HG02938 (cell line): ENCODE measurements around the gene SERGEF.

Source experiments
- ATAC-seq: cut with Tn5 transposase; IDR thresholded peaks from one replicate; pipeline ENCODE4 v1.9.1; 2021; ENCODE audit warnings: mild to moderate bottlenecking, moderate library complexity; ENCODE audit not compliant: unreplicated experiment

Gene SERGEF

DNA sequence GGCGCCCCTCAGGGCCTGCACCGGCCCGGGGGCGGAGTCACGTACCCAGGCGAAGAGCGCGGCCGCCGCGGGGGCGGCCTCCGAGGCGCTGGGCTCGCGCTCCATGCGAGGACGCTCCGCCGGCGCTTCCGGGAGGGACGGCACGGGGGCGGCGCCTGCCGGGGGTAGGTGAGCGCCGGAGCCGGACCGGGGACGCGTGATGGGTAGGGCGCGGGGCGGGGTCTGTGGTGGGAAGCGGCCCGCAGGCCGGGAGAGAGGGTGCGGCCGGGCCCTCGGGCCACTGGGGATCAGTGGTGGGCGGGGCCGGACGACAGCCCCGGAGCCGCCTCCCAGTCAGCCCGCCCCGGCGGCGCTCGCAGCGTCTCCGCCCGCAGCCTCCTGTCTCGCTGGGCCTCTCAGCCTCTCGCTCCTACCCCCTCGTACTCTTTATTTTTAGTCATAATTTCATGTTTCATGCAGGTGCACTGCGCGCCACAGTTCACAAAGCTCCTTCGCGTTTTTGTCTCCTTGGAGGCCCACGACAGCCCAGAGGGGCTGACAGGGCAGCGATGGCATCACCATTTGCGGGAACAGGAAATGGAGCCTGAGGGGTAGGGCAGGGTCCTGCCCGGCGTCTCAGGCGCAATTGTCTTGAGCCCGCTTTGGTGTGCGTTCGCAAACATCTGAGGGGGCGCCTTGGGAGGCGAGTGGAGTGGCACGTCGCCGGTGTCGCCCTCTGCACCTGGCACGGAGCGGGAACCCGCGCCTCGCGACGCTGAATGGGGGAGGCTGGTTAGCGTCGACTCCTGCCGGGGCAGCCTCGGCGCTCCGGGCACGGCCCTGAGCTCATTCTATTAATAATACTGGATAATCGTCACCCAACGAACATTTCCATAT, at the start of gene SERGEF:
Gene SERGEF, minus strand, starts transcription at position 142 of the 876 bp plus-strand sequence. Its CDS starts 37 bp downstream, at position 105.
- ATAC-seq: peak; percentile 86

DNA sequence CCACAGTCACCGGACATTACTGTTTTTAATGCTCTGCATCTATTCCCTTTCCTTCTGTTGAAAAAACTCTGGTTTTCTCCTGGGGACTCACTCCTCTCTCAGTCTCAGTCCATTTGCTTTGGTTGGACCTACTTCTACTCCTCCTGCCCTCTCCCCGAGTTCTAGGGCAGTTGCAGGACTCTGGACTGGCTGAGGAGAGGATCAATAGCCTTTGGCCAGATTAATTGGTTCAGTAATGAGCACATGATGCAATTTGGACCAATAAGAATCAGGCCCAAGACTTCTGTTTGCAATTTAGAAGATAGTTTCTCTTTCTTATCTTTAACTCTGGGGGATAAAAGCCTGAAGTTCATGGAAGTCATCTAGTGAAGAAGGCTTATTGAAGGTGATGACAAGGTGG, 48.5 kb upstream of the SERGEF start:
- no peak for ATAC-seq

DNA sequence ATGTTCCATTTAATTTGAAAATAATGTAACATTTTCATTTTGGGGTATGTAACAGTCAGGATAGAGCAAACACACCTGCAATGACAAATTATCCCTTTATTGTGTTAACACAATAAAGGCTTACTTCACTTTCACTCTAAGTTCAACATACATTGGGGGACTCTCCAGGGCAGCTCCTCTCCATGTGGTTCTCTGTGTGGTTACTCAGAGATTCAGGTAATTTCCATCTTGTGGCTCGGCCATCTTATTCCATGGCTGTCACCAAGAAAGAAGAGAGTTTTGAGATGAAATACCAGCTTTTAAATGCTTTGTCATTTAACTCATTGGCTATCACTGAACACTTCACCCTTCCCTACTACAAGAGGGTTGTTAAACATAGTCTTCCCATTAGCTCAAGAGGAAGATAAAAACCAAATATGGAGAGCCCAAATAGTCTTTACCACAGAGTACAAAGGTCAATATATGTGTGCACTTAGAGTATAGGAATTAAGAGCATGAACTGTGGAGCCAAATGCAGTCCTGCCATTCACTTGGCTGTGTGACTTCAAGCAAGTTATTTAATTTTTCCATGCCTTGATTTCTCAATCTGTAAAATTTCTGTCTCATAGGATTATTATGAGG, 43.8 kb upstream of the SERGEF start:
- ATAC-seq: no peak

DNA sequence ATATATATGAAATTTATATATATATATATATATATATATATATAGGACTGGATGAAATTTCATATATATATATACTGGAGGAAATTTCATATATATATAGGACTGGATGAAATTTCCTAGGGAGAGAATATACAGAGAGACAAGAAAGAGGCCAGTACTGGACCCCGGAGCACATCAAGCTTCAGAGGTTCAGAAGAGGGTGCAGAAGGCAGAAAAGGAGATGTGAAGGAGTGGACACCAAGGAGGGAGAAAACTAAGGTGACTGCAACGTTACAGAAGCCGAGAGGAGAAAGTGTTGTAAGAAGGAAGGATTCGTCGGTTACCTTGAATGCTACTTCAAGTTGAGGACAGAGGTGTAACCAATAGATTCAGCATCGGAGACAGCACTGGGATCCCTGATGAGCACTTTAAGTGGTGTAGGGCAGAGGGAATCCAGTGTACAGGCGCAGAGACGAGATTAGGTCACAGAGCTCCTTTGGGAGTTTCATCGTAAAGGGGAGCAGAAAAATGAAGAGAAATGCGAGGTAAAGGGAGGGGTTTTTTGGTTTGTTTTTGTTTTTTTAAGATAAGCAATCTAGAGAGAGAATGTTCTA, 41.8 kb upstream of the SERGEF start:
- no peak for ATAC-seq

DNA sequence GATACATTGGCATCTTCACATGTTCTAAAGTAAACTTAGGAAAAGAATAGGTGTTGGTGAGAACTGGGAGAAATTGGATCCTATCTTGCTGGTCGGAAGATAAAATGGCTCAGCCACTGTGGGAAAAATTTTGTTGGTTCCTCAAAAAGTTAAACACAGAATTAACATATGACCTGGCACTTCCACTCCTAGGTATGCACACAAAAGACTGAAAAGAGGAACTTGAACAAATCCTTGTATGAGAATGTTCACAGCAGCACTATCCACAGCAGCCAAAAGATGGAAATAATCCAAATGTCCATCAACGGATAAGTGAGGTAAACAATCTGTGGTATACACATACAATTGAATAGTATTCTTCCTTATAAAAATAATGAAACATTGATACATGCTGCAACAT, 38.0 kb upstream of the SERGEF start:
- no peak for ATAC-seq

DNA sequence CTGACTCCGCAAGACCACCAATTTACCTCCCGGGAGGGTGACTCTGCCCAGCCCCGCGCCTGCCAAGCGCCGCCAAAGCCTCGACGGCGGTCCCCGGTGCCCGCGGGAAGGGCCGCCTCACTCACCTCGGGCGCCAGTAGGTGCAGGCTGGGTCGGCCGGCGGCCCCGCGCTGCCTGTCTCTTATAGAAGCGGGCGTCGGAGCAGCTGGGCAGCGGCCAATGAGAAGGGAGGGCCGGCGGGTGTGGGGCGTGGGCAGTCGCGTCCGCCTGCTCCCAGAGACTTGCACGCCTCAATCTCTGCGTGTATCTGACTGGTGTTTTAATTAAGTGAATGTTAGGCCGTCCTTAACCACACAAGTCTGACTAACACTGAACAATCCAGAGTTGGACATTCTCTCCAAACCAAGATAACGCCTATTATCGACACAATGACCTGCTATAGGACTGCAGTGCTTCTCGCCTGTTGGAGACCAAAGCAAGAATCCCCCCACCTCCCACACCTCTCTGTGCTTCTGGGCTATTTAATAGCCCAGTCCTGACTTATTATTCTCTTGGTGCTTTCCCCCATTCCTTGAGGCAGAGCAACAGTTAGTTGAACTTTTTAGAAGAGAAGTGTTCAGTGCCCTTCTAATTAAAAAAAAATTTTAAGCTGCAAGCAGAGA, 33.4 kb upstream of the SERGEF start, which contains the start of gene TPH1:
Gene TPH1, minus strand, starts transcription at position 154 of the 662 bp plus-strand sequence. CDS start 5,507 bp downstream, outside the sequence.
- no peak for ATAC-seq

DNA sequence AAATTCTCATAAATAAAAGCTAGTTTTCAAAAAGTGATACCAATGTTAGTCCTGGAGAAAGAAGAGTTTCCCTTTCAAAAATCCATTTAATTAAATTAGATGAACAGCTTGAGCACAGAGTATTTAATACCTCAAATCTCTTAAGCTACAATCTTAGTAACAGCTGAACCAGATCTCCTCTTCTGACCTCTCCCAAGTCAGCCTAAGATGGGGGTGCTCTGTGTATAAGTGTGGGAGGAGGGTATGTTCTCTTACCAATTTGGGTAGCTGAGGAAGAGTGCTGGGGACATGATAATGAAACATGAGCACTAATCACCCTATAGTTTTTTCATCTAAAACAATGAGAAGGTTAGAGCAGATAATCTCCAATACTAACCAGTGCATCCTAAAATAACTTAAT, 23.6 kb upstream of the SERGEF start:
- ATAC-seq: no peak

DNA sequence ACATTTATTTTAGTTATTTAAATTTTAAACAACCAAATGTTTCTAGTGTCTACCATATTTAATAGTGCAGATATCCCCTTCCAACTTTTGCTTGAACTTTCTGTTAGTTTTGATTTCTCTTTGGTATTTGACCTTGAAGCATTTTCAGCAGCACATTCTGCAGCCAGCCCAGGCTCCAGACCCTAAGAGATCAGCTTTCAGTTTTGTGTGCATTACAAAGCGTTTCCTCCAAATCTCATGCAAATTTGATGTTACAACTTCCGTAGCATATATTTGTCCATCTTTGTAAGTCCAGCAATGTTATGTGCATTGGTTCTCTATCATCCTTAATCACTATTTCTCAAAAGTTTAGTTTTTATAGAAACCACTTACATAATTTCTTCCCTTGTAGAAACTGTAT, 14.6 kb upstream of the SERGEF start:
- ATAC-seq: no peak

DNA sequence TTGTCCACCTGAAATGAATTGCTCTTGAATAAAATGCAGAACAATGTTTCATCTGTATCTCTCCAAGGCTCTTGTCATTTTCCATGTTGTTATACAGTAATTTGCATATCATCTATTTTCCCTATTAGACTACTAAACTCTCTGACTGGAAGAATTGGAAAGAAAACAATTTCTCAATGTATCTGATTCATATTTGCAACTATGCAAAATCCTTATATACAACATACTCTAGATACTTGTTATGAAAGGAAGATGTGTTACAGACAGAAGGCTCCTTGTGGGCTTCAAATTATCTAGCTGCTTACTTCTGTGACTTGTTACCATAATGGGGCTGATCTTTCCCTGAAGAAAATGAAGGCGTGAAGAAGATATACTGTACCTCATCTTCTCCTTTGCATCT, 9.6 kb upstream of the SERGEF start:
- no peak for ATAC-seq

DNA sequence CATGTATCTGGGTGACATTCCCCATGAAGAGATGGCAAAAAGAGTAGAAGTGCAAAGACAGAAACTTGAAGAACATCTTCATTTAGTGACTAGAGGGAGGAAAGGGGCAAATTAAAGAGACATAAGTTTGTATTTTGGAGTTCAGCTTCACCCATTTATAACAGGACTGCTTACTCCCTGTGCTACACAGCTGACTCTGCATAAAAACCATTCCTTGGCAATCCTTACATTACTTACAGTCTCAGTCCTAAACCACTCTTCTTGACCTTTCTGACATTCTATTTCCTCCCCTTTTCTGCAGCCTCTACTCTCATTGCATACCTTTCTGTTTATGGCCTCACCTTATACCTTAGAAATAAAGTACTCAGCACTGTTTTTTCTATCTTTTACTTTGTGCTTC, 6.8 kb upstream of the SERGEF start:
- no peak for ATAC-seq

DNA sequence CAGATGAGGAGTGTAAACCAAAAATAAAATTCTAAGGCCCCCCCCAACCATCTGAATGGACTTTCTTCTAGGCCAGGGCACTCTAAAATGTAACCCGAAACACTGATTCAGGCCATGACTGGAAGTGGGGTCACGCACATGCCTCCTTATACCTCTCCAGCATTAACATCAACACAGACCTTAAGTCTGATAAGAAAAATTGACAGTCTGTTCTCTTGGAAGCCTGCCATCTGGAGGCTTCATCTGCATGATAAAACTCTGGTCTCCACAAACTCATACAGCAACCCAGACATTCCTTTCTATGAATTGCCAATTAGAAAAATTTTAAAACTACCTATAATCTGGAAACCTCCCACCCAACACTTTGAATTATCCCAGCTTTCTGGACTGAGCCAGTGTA, 3.9 kb upstream of the SERGEF start:
- no peak for ATAC-seq

DNA sequence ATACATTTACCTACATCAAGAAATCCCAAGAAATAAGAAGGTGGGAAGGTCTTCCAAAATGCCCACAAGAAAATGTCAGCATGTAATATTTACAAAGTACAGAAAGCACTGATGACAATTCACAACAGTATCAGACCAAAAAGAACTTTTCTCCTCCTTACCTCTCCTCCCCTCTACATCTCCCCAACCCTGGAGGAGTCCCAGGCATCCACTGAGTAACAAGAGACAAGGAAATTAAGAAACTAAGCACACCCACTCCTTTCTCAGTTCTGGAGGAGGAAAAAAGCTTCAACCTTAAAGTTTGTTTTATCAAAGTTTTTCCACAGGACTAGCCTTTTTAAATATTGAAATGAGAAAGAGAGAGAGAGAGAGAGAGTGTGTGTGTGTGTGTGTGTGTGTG, 2.0 kb upstream of the SERGEF start:
- ATAC-seq: no peak

DNA sequence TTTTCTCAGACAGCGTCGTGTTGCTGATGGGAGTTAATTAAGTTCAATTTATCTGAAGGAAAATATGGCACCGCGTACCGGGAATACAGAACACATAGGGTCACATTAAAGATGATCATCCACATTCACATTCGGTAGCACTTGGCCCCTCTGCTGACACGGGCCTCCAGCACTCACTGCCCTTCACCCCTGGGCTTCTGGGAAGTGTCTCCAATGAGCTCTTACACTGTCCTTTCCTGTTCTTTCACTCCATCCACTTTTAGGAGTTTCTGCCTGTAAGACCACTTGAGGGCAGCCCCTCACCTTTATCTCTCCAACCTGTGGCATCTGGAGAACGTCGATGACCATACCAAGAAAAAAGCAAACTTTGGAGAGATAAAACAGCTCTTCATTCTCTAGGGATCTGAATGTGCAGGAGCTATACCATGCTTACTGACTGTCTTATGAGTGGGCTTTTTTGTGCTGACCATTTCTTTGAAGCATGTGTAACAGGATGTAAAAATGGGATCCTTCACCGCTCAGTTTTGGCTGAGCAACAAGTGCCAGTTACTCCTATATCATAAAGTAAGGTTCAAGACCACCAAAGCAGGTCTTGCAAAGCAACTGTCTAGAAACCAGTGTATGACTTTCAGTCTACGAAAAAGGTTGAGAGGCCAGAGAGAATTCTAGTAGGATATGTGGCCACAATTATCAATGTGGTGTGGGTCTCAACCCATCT, 1.1 kb upstream of the SERGEF start:
- no peak for ATAC-seq

DNA sequence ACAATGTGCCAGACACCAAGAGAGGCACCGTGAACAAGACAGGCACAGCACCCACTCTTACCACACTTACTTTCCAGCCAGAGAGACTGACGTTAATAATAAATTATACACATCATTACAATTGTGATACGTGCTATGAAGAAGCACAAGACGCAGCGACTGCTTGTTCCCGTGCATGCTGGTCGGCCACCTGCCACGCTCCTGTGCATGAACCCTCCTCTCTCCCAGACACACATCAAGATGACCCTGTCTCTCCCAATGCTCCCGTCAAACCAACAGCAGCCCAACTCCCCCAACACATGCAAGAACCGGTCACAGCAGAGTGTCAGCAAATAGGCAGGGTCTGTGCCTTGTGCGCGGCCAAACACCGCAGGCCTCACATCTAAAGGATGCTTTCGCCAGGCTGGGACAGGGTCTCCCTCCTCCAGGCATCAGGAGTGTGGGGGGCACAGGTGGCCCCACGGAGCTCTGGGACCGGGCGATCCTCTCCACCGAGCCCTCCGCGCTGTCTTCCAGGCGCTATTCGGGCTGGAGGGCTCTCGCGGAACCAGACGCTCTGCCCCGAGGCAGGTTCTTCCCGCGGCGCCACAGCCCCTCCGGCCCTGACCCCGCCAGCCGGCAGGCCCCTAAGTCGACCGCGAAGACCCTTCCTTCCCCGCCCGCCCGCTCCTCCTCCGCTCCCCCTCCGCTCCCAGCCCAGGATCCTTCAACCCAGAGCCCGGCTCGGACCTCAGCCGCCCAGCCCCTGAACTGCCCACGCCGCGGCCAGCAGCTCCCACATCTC, 533 bp downstream of the SERGEF start:
- peak; percentile 3 for ATAC-seq

DNA sequence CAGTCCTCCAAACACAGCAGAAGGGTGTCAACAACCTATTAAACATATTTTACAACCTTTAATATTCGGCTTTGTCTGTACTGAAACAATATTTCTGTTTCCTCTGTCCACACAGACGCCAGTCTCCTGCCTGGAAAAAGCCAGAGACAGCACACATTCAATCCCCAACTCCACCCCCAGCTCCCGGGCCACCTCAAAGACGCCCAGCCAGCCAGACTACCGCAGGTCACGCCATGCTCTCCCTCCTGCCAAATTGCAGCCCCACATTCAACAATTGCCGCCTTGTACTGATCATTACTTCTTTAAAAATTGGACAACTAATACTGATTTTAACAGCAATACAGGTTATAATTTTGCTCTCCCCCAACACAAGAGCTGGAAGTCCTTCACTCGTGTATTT, 1.2 kb downstream of the SERGEF start:
- ATAC-seq: no peak

DNA sequence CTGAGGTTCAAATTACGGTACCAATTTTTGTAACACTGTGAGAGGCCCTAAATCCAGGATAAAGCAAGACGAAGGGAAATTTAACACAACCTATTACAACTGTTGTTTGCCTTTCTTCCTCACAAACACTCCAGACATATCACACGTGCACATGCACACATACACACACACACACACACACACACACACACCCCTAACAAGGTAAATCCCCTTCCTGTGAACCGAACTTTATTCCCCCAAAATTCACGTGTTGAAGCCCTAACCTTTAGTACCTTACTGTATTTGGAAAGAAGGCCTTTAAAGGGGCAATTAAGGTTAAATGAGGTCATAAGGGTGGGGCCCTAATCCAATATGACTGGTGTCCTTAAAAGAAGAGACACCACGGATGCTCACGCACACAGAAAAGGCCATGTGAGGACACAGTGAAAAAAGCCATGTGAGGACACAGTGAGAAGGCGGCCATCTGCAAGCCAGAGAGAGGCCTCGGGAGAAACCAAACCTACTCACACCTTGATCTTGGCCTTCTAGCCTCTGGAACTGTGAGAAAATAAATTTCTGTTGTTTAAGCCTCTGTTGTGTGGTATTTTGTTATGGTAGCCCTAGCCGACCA, 1.8 kb downstream of the SERGEF start:
- ATAC-seq: no peak

DNA sequence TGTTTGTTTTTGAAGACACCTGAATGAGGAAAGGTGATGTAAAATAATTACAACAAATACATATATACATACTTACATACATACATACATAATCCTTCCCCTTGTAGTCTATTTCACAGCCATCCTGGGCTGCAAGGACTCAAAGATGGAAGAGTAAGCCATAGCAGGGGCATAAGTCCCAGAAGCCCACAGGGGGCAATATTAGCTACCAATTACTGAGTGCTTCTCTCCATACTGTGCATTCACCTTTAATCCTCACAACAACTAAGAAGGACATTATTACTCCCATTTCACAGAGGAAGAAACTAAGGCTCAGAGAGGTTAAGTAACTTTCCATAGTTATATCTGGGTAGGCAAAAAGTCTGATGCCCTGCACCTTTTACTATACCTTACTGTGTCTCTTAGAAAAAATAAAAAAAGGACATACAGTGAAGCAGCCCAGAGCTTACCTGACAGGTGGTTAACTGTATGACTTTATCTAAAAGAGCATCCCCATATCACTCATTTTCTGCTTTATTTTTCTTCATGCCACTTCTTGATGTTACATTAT, 2.7 kb downstream of the SERGEF start:
- ATAC-seq: no peak

DNA sequence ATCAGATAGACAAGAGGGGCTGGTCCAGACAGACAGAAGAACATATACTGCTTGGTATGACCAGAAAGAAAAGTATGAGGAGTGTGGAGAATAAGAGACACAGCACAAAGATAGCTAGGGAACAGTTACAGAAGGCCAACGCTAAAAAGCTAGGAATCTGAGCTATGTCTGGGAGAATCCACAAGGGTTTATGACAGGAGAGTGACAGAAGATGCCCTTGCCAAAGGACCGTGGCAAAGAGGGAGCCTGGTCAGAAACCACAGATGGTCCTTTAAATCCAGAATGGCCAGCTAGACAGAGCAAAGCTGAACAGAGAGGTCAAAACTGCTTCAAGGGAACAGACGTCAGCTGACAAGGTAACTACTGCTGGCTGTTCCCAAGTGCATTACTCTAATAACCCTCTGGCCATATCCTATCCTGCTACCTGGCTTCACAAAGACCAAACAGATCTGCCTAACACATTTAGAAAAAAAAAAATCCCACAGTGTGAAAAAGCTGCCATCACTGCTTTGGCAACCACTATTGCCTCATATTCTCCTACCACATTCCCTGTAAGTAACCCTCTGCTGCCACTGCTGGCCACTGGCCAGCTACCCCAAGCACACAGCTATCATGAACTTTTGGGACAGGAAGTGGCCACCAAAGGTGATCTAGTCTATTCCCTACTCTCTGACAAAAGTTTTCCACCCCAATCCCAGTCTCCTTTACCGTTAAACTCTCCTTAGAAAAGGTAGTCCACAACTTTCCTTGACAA, 7.3 kb downstream of the SERGEF start:
- ATAC-seq: no peak

DNA sequence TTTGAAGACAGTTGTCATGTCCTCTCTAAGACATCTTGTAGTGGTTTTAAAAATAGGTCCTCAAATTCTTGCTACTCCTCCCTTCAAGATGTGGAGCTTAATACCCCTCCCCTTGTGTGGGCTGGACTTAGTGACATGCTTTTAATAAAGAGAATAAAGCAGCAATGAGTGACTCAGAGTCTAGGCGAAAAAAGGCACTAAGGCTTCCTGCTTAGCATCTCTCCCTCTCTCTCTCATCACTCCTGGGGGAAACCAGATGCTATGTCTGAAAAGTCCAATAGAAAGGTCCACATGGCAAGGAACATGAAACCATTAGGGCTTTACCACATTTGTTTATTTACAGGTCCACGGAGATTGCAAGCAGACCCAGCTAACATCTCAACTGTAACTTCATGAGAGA, 11.7 kb downstream of the SERGEF start:
- no peak for ATAC-seq
